ENCODE results near the gene EMX1. TPM values are rescaled to one million over a fixed set of nuclear protein-coding genes. Genes with fewer than 3 reads are reported as not detected.

Gene EMX1
- polyA plus RNA-seq, 1 donor from 2014 or later, result 0.33 TPM

DNA sequence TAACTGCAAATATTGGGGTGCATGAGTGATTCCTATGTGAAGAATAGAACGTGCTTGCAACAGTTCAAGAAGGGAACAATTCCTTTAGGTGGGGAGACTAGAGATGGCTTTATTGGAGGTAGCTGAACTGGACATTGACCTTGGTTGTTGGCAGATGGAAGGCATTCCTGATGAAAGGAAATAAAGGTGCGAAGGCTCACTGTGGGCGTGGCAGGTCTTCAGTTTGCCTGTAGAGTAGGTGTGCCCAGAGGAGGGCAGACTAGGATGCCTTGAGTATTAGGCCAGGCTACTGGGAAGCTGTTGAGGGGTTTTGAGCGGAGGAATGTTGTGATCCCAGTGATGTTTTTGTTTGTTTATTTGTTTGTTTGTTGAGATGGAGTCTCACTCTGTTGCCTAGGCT lies 27.3 kb upstream of the EMX1 start:
- no peak overlapping the region for H3K9ac ChIP-seq (ENCODE audit: low read length)
- H3K79me2 ChIP-seq (replicated peaks; ENCODE audit: insufficient read depth, low read length), result no peaks in the 10 kb centered on the region
- H3F3A ChIP-seq (ENCODE audit: insufficient read depth, low read length, poor library complexity, severe bottlenecking), result no peaks in the 10 kb centered on the region
- no peak overlapping the region for H3K4me3 ChIP-seq (ENCODE audit: low read length)
- no peak overlapping the region for H3K27ac ChIP-seq (ENCODE audit: low read length)
- H4K20me1 ChIP-seq (ENCODE audit: insufficient read depth), result no peaks in the 10 kb centered on the region
- no peaks in the 10 kb centered on the region for H3K9me2 ChIP-seq (ENCODE audit: insufficient read depth, low read length)
- H2AFZ ChIP-seq (ENCODE audit: low read depth, low read length), result no peak overlapping the region
- no peaks in the 10 kb centered on the region for H3K36me3 ChIP-seq (ENCODE audit: insufficient read depth, low read length)
- no peak for TF ChIP-seq POLR2AphosphoS5 (IDR thresholded peaks at IDR 0.05)
- no peak for TF ChIP-seq MXI1 (conservative IDR thresholded peaks at IDR 0.05; ENCODE audit: poor library complexity, severe bottlenecking)
- TF ChIP-seq RAD21 (conservative IDR thresholded peaks at IDR 0.05), result no peak
- TF ChIP-seq, protein P1, sequence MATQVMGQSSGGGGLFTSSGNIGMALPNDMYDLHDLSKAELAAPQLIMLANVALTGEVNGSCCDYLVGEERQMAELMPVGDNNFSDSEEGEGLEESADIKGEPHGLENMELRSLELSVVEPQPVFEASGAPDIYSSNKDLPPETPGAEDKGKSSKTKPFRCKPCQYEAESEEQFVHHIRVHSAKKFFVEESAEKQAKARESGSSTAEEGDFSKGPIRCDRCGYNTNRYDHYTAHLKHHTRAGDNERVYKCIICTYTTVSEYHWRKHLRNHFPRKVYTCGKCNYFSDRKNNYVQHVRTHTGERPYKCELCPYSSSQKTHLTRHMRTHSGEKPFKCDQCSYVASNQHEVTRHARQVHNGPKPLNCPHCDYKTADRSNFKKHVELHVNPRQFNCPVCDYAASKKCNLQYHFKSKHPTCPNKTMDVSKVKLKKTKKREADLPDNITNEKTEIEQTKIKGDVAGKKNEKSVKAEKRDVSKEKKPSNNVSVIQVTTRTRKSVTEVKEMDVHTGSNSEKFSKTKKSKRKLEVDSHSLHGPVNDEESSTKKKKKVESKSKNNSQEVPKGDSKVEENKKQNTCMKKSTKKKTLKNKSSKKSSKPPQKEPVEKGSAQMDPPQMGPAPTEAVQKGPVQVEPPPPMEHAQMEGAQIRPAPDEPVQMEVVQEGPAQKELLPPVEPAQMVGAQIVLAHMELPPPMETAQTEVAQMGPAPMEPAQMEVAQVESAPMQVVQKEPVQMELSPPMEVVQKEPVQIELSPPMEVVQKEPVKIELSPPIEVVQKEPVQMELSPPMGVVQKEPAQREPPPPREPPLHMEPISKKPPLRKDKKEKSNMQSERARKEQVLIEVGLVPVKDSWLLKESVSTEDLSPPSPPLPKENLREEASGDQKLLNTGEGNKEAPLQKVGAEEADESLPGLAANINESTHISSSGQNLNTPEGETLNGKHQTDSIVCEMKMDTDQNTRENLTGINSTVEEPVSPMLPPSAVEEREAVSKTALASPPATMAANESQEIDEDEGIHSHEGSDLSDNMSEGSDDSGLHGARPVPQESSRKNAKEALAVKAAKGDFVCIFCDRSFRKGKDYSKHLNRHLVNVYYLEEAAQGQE (IDR thresholded peaks at IDR 0.05; ENCODE audit: borderline replicate concordance), result no peak
- no peak for TF ChIP-seq EZH2 (IDR thresholded peaks at IDR 0.05; ENCODE audit: borderline replicate concordance, insufficient read depth, low read length, poor library complexity, severe bottlenecking)
- no peak for TF ChIP-seq EP300 (conservative IDR thresholded peaks at IDR 0.05; ENCODE audit: poor library complexity, severe bottlenecking)
- no peak for TF ChIP-seq SMC3 (conservative IDR thresholded peaks at IDR 0.05; ENCODE audit: poor library complexity)
- TF ChIP-seq TAF1 (IDR thresholded peaks at IDR 0.05; ENCODE audit: low read depth), result no peak
- TF ChIP-seq, protein P2, sequence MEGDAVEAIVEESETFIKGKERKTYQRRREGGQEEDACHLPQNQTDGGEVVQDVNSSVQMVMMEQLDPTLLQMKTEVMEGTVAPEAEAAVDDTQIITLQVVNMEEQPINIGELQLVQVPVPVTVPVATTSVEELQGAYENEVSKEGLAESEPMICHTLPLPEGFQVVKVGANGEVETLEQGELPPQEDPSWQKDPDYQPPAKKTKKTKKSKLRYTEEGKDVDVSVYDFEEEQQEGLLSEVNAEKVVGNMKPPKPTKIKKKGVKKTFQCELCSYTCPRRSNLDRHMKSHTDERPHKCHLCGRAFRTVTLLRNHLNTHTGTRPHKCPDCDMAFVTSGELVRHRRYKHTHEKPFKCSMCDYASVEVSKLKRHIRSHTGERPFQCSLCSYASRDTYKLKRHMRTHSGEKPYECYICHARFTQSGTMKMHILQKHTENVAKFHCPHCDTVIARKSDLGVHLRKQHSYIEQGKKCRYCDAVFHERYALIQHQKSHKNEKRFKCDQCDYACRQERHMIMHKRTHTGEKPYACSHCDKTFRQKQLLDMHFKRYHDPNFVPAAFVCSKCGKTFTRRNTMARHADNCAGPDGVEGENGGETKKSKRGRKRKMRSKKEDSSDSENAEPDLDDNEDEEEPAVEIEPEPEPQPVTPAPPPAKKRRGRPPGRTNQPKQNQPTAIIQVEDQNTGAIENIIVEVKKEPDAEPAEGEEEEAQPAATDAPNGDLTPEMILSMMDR (IDR thresholded peaks at IDR 0.05; ENCODE audit: poor library complexity, severe bottlenecking), result no peak
- H3K27me3 ChIP-seq (ENCODE audit: insufficient read depth, low read depth, low read length), result peaks cover 24% of the 10 kb centered on the region
- no peak overlapping the region for H3K4me2 ChIP-seq (ENCODE audit: low read length)
- no peaks in the 10 kb centered on the region for H3K9me3 ChIP-seq (ENCODE audit: low read length)

DNA sequence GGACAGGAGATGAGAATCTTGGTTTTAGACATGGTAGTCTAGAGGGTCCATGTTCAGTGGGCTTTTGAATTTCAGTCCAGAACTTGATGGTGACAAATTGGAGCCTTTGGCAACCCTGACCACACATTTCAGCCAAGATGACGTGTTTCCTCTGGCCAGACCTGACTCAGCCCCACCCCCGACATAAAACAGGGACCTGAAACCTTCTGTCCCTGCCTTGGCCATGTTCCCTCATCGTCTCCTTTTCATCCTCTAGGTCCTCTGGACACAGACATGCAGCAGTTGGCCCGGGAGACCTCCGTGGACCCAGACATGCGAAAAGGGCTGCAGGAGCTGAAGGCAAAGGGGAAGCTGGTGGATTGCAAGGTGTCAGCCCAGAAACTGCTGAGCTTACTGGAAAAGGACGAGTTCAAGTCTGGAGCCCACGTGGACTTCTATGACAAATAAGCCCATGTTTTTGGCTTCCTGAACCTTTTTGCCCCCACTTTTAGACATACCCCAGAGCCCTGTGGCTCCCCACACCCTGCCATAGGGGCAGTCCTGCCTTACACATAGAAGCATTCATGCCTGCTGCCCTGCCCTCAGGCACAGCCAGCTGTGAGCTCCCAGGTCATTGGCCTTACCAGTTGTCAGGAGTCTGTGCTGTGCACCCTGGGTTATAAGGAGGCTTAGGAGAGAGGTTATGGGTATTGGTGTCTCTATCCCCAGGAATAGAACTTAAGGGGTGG lies 26.1 kb upstream of the EMX1 start:
- Histone ChIP-seq H3K9me2 (ENCODE audit: insufficient read depth, low read length) (no peaks in the 10 kb centered on the region), H3K27ac (ENCODE audit: low read length) (no peak overlapping the region), H3K9me3 (ENCODE audit: low read length) (no peaks in the 10 kb centered on the region), H4K20me1 (ENCODE audit: insufficient read depth) (no peaks in the 10 kb centered on the region), H3K36me3 (ENCODE audit: insufficient read depth, low read length) (no peaks in the 10 kb centered on the region), H3K27me3 (ENCODE audit: insufficient read depth, low read depth, low read length) (peaks cover 11% of the 10 kb centered on the region), H2AFZ (ENCODE audit: low read depth, low read length) (no peak overlapping the region), H3K9ac (ENCODE audit: low read length) (no peak overlapping the region), H3K79me2 (replicated peaks; ENCODE audit: insufficient read depth, low read length) (no peaks in the 10 kb centered on the region), H3K4me3 (ENCODE audit: low read length) (no peak overlapping the region), H3F3A (ENCODE audit: insufficient read depth, low read length, poor library complexity, severe bottlenecking) (no peaks in the 10 kb centered on the region), H3K4me2 (ENCODE audit: low read length) (no peak overlapping the region)
- TF ChIP-seq MXI1 (conservative IDR thresholded peaks at IDR 0.05; ENCODE audit: poor library complexity, severe bottlenecking) (no peak), EZH2 (IDR thresholded peaks at IDR 0.05; ENCODE audit: borderline replicate concordance, insufficient read depth, low read length, poor library complexity, severe bottlenecking) (no peak), POLR2AphosphoS5 (IDR thresholded peaks at IDR 0.05) (no peak), RAD21 (conservative IDR thresholded peaks at IDR 0.05) (no peak), EP300 (conservative IDR thresholded peaks at IDR 0.05; ENCODE audit: poor library complexity, severe bottlenecking) (no peak), TAF1 (IDR thresholded peaks at IDR 0.05; ENCODE audit: low read depth) (no peak), SMC3 (conservative IDR thresholded peaks at IDR 0.05; ENCODE audit: poor library complexity) (no peak)
- TF ChIP-seq, protein P1 (IDR thresholded peaks at IDR 0.05; ENCODE audit: borderline replicate concordance), result no peak
- TF ChIP-seq, protein P2 (IDR thresholded peaks at IDR 0.05; ENCODE audit: poor library complexity, severe bottlenecking), result no peak

Measured in neural cell (in vitro differentiated cells).